Stimulated activated CD4-positive, alpha-beta T cell treated with anti-CD3 and anti-CD28 coated beads, Interleukin-1b, Interleukin-23, amount 100 ng/mL, for 4 hours (primary cell): ENCODE data around the gene CLSTN2.

Source experiments
- DNase-seq, 2 donors: peaks; one replicate each; pipeline ENCODE4 v3.0.0-alpha.2; 2020; ENCODE audit warnings: low read depth in 2 of 2

The CLSTN2 gene

DNA sequence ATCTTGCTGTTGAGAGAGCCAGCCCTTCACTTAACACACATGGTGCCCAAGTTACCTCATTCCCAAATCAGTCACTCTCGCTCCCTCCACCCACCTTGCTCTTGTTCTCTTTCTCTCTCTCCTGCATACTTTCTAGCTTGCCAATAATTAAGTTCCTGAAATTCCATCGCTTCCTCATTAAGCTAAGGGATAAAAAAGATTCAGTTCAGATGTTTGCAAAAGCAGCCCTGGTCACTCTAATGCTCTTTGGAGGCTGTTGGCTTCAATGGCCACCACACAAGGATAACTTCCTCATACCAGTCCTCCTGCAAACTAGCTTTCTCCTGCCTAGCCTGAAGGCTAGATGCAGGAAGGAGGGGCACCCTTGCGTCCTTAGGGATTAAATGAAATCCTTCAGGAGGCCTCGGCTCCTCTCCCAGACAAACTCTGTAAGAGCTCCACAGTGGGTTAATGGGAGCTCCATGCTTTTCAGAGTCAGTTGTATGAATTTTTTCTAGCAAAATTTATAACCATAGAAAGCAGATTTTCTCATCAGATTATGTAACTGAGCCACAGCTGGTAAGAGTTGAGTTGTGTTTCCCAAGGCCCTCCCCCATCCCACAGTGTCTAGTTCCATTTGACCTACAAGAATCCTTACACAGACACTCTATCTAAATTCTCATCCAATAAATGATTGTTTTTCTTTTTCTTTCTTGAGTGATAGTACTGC, 566.2 kb downstream of the CLSTN2 start:
- DNase-seq, result no peak

DNA sequence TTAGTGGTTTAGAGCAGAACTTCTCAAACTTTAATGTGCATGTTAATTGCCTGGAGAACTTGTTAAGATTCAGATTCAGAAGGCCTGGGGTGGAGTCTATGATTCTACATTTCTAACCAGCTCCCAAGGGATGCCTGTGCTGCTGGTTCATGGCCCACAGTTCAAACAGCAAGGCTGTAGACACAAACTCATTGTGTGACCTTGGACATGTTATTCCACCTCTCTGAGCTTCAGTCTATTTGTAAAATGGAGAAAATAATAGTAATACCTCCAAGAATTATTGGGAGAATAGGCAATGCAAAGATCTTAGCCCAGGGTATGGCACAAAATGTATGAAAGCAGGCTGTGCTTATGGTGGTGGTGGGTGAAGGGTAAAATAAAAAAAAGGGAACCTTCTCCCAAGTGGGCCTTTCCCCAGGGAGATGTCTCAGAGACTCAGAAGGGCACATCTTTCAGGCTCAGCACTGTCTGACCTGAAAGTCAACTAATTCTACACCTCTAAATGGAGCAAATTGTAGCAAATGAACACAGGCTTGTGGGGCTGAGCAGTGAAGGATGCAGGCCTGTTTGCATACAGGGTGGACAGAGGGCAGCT, 566.9 kb downstream of the CLSTN2 start:
- no peak for DNase-seq

DNA sequence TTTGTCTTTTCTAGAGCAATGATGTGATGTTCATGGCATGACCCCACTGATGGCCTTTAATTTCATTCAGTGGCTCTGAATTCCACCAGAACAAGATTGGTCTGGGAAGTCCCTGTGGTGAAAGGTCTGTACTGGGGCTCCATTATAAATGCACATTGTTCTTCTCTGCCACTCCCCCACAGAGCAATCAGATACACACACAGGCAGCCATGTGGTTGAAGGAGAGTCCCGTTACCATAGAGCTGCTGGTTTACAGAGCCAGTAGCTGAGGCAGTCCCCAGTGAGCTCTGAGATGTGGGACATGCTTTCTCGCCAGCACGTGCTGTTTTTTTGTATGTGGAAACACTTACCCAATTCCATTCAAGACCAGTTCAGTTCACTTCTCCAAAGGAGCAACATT, 570.2 kb downstream of the CLSTN2 start:
- no peak for DNase-seq

DNA sequence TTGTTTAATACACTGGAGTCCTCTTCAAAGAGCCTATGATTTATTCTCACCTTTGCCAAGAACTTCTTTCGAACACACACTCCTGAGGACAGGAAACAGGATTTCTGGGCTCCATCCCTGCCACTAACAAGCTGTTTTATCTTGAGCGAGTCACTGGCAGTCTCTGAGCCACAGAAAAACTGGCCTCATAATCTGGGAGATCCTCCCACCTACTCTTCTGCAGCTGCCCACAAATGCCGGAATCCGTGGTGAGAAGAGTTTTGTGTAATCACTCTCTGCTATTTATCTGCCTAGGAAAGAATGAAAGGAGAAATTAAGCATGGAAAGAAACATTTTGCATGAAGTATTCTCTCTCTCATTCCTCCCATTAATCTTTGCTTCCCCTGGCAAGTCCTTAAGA, 570.9 kb downstream of the CLSTN2 start:
- no peak for DNase-seq

DNA sequence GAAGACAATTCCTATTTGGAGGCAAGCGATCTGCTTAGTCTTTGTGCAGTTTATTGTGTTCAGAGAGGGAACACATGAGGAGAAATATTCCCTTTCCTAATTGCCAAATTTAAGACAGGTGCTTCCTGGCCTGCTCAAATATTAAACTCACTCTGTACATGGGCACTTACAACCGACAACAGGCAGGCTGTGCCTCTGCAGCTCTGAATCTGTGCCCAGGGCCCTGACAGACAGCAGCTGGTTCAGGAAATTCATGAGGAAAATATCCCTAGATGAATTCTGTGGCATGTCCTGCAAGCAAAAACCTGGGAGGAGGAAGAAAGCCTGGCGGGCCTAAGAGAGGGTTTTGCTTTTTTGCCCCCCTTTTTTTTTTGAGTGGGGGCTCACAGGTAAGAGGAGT, 573.6 kb downstream of the CLSTN2 start:
- DNase-seq, result no peak

DNA sequence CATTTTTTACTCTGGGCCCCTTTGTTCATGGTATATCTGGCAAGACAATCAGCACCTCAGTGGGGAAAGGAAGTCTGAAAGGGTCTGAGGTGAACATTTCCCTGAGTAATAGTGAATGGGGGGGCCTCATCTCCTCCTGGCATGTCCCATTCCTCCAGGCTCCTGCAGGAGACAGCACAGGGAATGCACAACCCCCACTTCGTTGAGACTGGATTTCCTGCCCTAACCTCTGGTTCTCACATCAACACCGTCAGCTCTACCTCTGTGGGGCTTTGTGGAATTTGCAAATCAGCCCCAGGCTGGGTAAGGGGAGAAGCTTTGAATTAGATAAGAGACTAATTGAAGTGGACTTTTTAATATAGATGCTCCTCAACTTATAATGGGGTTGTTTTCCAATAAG, 574.5 kb downstream of the CLSTN2 start:
- DNase-seq, result no peak

DNA sequence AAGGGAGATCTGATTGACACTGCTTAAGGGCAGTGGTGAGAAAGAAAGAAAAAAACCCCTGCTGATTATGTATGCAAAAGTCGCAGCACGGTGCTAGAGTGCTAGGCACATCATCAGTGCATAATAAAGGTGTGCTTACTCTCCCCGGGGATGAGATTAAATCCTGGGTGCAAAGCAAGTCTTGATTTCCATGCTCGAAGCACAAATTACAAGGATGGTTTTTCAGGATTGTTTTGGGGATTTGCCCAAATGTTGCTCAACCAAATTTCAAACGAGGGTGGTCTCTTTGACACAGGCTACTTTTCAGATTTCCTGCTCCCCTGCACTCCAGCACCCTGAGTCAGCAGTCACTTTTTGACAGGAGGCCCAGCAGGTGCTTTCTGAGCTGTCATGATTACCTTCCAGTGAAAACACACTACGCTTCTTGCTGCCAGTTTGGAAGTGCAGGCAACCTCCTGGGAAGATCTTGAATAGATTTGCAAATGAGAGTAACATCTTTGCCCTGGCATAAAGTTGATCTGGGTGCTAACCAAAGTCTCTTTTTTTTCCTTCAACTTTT, 575.4 kb downstream of the CLSTN2 start:
- no peak for DNase-seq

DNA sequence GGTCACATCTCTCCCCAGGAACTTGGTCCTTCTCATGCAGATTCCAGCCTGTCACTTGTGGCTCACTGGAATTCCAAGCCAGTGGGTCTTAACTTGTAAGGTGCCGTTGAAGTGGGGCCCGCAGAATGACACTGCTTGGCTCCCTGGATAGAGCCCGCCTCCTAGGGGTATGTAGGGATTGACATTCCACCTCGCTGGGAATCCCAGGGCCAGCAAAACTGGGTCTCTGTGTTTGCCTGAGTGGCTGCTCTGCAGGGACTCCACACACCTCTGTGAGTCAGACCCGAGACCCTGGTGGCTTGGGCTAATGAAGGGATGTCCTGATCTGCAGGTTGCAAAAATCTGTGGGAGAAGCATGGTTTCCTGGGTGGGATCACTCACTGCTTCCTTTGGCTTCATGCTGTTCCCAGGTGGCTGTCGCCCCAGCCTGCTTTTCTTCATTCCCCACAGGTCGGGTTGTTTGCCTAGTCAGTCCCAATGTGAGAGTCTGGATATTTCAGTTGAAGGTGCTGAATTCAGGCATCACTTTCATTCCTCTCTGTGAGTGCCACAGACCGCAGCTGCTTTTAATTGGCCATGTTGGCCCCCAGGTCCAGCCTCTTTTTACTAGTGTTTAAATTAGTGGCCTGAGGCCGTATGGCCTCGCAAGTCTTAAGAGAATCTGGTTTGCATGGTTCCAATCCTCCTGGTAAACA, 586.9 kb downstream of the CLSTN2 start:
- DNase-seq, result no peak

DNA sequence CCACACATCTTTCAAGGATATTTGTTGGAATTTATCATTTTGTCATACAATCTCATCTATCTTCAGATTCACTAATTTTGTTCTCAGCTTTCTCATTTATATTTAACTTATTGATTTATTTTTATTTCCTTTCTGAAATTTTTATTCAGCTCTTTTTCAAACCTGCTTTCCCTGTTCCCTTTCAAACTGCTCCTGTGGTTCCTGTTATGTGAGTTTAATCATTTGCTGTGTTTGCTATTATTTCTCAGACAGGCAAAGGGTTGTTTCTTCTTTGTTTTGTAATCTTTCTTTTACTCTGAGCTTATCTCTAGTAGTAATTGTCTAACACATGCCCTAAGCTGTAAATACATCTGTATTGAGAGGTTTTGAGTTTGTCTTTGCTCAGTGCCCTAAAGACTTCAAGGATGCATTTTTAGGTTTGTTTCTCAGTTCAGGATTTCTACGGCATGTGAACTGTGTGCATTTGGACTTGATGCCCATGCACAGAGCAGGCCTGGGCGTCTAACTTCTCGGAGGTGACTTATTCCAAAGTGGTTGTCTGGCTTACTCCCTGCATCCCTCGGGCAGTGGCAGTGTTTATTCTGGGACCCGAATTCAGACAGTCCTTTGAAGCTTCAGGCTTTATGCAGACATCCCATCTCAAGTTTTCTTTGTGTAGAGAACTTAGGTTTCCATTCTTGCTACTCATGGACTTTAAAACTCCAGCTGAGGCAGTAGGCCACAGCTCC, 587.8 kb downstream of the CLSTN2 start:
- no peak for DNase-seq

DNA sequence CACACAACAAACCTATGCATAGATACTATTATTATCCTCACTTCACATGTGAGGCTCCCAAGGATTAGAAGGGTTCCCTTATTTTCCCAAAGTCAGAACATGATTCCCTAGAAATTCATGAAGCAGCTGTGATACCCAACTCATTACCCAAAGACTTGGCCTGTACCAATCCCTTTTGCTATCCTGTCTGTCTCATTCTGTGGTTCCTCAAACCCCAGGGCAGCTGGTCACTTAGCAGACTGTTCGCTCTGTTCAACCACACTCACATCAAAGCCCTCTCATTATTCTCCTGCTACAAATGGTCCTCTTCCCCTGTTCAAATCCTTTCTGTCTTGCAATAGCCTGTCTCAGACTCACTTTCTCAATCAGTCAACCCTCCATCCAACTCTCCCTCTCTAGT, 588.6 kb downstream of the CLSTN2 start:
- no peak for DNase-seq

DNA sequence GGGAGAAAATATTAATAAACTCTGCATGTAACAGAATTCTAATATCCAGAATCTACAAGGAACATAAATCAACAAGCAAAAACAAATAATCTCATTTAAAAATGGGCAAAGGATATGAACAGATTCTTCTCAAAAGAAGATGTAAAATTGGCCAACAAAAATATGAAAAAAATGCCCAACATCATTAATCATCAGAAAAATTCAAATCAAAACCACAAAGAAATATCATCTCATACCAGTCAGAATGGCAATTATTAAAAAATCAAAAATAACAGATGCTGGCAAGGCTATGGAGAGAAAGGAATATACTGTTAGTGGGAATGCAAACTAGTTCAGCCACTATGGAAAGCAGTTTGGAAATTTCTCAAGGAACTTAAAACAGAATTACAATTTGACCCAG, 592.2 kb downstream of the CLSTN2 start:
- DNase-seq, result no peak

DNA sequence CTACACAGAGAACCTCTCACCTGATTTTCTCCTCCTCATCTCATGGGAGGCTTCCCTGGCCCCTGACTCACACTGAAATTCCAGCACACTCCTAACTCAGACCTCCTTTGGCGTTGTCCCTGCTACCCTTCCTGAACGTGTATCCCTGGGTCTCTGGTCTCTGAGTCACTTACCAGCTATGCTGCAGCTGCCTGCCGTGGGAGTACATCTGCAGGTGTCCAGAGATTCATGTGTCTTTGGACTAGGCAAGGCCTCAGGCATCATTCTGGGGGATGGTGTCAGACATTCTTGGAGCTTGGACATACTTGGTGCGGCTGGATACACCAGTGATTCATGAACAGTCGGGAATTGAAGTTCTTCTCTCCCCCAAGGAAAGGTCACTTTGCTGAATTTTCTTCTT, 594.1 kb downstream of the CLSTN2 start:
- DNase-seq, result no peak

DNA sequence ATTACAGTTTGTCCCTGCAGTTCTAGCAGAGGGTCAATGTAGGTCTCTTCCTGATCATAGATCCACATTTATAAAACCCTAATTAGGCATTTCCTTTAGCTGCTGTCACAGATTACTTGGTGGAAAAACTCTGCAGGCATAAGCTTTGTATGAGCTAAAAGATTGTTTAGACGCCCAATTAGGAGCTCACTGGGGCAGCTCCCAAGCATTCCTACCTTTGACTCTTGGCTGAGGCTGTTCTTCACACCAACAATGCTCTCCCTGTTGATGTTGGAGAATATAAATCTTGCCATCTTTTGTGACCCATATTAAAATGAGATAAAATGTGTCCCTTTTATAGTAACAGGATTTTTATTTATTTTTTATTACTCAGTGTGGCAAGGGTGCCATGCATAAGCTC, 594.6 kb downstream of the CLSTN2 start:
- DNase-seq, result no peak

DNA sequence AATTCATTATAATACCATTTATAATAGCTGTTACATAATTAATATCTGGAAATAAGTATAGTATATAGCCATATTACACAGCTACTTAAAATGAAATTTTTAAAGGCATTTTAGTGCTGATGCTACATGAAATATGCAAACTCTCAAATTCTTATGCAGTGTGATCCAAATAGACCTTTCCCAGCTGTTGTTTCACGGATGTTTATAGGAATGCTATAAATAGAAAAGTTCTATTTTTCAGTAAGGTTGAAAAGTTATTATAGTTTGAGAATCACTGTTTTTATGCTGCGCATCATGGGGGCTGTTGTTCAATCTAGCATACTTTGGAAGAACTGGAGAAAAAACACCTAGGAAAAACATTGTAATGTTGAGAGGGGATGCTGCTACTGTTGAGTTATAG, 595.1 kb downstream of the CLSTN2 start:
- DNase-seq, result no peak

DNA sequence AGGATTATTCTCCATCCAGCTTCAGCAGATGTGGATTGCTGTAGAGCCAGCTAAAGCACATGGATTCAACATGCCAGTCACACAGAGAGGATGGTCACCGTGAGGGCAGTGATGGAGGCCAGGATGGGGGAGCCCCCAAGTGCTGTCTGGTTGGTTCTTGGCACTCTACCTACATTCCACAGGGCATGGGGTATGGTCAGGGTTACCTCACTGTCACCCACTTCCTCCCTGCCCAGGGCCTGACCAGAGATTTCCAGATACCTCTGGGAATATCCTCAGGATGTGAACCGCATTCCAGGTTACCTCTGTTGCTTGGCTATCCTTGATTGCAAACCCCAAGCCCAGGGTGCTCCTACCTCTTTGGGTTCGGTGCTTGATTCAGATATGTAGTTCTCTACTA, 595.6 kb downstream of the CLSTN2 start:
- DNase-seq, result no peak

DNA sequence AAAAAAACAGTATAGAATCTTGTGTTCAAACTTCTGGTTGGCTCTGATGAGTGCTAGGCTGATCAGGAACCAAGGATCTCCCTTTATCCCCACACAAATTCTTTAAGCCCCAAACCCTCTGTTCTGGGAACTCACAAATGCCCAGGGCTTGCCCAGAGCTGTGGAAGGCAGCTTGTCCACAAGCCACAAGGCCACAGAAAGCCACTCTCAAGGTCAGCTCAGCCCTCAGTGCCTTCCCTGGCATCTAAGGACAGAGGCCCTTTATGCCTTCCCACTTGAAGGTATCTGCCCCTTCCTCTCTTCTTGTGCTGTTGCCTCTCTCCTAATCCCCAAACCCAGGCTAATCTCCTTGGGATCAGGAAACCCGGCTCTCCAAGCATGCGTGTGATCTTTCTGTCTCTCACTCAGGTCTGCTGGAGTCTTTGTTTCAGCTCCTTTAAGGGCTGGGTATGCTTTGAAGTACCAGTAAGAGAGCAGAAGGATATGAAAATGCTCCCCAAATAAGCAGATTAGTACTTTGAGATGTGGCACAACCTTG, 597.9 kb downstream of the CLSTN2 start:
- DNase-seq, result no peak

DNA sequence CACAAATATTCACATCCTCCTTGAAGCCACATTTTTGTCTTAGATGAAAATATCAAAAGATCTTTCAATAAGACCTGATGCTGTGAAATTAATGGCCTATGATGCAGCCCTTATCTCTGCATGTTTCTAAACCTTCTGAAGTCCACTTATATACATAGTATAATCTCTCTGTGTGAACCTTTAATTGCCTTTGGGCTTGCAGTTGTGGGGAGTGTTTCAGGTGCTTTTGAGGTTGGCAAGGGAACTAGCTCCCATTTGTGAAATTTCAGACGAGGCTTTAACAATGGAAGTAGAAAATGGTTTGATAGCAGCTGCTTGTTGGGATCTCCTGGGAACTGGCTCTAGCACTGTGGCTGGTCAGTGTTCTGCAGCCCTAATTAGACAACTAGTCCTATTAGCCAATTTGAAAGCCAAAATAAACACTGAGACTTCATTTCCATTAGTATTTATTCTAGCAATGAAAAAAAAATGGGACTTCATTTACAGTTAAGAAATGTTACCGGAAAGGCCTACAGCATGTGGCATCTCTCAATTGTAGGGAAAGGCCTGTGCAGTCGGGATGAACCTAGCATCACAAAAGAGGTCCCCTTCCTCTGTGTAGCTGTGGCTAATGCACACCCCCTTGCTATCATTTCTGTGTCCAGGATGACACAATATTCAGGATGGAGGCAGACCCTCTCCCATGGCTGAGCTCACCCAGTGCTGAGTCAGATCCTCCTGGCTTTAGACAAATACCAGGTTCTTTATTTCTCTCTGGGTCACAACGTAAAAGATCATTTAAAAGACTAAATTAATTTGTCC, 602.1 kb downstream of the CLSTN2 start:
- no peak for DNase-seq

DNA sequence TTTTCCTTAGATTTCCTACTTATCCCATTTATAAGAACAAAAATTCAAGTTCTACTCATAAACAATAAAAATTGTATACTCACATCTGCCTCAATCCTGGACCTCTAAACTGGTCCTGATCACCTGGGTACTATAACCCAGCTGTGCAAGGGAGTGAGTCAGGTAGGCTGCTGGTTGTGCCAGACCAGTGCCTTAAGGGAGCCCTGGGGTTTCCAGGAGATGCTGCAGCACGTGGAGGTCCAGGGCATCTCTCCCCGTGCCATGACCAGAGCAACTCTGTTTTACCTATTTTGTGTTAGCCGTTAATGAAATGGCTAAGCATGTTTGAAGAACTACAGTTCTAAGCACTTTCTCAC, 602.7 kb downstream of the CLSTN2 start:
- DNase-seq, result no peak

DNA sequence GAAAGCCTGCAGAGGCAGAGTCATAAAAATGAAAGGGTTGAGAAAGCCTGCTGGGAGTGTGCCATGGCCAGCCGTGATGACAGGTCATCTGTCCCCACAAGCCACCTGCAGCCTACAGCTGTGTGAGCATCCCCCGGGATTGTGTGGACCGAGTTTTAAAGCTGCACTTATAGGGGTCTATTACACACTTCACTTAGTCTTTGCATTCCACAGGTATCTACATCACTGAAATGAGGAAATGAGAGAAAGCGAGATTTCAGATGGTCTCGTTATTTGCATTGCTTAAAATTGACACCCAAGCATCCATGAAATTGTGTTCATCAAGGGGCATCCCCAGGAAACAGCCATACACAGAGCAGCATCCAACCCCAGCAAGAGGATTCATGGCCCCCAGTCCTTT, 605.3 kb downstream of the CLSTN2 start:
- no peak for DNase-seq

DNA sequence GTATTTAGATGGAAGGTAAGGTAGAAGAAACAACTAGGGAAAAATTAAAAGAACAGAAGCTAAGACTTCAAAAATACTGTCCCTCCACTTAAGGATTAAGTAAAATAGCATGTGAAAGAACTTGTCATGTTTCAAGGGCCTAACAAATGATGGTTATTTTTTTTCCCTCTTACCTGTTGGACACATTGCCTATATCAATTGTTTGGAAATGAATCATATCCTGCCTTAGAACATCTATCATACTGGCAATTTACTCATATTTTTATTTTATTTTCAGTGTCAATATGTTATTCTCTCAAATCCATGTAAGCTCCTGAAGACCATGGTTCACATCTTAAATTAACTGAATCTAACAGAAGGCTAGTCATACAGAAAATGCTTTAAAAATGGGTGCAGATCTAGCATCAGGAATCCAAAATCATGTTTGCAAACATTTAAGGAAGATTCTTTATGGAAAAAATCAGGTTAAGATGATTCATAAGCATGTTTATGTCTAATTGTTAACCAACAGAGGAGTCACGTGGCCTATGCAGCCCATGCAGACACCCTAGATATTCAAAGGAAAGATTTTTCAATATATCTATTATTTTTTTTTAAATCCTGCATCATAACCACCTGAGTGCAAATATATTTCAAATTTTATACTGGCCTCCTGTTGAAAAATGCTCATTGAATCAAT, 607.1 kb downstream of the CLSTN2 start:
- no peak for DNase-seq

DNA sequence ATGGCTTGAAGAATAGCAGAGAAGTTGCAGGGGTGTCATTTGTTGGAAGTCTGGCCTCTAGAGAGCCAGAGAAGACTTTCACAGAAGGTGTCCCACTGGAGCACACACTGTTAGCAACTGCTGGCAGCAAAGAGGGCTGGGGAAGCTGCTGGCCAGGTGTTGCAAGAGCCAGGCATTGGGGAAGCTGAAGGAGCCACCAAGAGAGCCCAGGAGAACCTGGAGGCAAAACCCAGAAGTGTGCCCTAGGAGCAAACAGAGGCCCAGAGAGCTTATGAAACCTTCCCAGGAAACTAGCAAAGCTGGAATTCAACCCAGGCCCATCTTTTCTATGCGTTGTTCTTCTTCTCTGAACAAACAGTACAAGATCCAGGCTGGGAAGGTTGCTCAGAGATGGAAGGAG, 610.2 kb downstream of the CLSTN2 start:
- DNase-seq, result no peak
